OCI-LY3 (cell line): ENCODE results near the gene MNX1.

Source experiments
- CTCF ChIP-seq: fragments of 200-600, 300-600 bp; sonication (generic); IDR thresholded peaks from 2 replicates; pipeline ENCODE4 v1.5.1; 2014; ENCODE audit warnings: antibody characterized with exemption, low read length, low read depth
- EZH2phosphoT487 ChIP-seq: fragments of 200-600 bp; shearing (Covaris generic); IDR thresholded peaks from 2 replicates; pipeline ENCODE4 v1.6.1; 2018; ENCODE audit warnings: antibody characterized with exemption, mixed run types, low read depth

DNA sequence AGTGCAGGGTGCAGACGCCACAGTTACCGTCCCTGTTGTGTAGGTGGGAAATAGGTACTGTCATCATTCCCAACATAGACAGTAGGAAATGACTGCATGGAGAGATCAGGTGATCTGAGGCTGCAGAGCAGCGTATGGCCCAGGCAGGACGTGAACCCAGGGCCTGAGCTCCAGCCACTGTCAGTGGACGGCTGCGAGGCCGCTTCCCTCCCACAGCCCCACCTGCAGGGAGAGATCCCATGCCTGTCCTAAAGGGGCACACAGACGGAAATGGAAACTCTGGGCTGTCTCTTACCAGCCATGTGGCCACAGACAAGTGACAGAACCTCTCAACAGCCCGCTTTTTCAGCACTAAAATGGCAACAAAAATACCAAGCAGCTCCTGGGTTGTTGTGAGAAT is 44.5 kb upstream of the MNX1 start:
- no peak for TF ChIP-seq CTCF
- no peak for TF ChIP-seq EZH2phosphoT487
